ENCODE results near the gene GAS5. TPM values are rescaled to one million over a fixed set of nuclear protein-coding genes. Genes with fewer than 3 reads are reported as not detected.
A peak's percentile ranks its signal among the peaks of the same experiment; 100 is the strongest.
"Not testable (repeated sequence)": the region's sequence is repeated elsewhere in the genome, so short reads cannot be mapped to it uniquely, and the experiment has no call there.

GAS5 gene
- total and polyA plus RNA-seq, 8 donors = 260 to 1,064 (median 764) TPM

DNA sequence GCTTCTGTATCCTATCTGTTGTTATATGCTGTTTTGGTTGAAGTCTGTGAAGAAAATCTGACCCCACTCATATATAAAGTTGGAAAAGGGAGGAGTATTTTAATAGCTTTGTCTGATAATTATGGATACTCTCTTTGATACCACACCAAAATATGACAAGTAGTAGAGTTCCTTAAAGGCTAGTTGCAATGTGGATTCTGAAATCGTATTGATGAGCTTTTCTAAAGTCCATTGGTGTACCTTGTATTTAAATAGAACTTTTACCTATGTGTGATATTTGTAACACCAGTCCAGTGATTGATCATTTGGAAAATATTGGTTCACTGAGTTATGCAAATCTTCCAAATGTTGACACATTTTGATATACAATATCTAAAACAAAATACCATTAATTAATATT is 7.7 kb downstream of the GAS5 start:
- DNase-seq (no peak), ATAC-seq (no peak)
- TF ChIP-seq, protein P1, sequence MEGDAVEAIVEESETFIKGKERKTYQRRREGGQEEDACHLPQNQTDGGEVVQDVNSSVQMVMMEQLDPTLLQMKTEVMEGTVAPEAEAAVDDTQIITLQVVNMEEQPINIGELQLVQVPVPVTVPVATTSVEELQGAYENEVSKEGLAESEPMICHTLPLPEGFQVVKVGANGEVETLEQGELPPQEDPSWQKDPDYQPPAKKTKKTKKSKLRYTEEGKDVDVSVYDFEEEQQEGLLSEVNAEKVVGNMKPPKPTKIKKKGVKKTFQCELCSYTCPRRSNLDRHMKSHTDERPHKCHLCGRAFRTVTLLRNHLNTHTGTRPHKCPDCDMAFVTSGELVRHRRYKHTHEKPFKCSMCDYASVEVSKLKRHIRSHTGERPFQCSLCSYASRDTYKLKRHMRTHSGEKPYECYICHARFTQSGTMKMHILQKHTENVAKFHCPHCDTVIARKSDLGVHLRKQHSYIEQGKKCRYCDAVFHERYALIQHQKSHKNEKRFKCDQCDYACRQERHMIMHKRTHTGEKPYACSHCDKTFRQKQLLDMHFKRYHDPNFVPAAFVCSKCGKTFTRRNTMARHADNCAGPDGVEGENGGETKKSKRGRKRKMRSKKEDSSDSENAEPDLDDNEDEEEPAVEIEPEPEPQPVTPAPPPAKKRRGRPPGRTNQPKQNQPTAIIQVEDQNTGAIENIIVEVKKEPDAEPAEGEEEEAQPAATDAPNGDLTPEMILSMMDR (IDR thresholded peaks at IDR 0.05) = no peak
- intact Hi-C loops (cut with DNase I) = no loop called here
- Histone ChIP-seq H3K36me3 (peaks cover 2 to 92% of the 10 kb centered on the region in 2 donors), H3K27ac (no peak overlapping the region), H3K4me3 (no peak overlapping the region), H3K27me3 (no peaks in the 10 kb centered on the region), H3K9me3 (no peaks in the 10 kb centered on the region), H3K4me1 (peaks cover 0 to 15% of the 10 kb centered on the region in 2 donors)

DNA sequence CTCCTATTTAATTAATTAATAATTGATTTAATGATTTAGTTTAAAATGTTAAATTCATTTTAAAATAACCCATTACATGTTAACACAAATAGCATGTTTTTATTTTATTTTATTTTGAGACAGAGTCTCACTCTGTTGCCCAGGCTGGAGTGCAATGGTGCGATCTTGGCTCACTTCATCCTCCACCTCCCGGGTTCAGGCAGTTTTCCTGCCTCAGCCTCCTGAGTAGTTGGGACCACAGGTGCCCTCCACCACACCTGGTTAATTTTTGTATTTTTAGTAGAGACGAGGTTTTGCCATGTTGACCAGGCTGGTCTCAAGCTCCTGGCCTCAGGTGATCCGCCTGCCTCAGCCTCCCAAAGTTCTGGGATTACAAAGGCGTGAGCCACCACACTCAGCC is 8.2 kb downstream of the GAS5 start:
- intact Hi-C loops (cut with DNase I); H3K9me3 ChIP-seq; H3K4me1 ChIP-seq; ATAC-seq; H3K4me3 ChIP-seq; DNase-seq; H3K27me3 ChIP-seq; H3K27ac ChIP-seq: not testable (repeated sequence)
- peaks cover 0 to 92% of the 10 kb centered on the region in 2 donors for H3K36me3 ChIP-seq

DNA sequence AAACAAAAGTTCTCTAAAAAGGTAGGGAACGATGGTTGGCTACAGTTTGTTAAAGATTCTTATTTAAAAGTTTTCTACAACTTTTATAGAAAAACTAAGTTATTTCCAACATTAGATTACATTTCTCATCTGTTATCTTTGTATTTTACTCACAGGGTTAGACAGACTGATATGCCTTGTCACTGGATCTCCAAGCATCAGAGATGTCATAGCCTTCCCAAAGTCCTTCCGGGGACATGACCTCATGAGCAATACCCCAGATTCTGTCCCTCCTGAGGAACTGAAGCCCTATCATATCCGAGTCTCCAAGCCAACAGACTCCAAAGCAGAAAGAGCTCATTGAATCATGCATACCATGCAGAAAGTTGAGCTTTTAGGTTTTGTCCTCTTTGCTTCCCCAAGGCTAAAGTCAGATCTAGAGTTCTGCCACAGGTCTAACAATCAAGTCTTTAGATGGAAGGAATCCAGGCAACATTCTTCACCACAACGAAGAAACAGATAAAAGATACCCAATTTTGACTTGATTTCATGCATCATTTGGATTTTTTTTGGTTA is 10.3 kb downstream of the GAS5 start:
- TF ChIP-seq, protein P1 (IDR thresholded peaks at IDR 0.05) = no peak
- Histone ChIP-seq H3K27me3 (no peaks in the 10 kb centered on the region), H3K4me3 (no peak overlapping the region), H3K27ac (no peak overlapping the region), H3K9me3 (no peaks in the 10 kb centered on the region), H3K4me1 (peaks cover 7 to 15% of the 10 kb centered on the region in 2 donors), H3K36me3 (peaks cover 0 to 89% of the 10 kb centered on the region in 2 donors)
- intact Hi-C loops (cut with DNase I) = no loop called here
- ATAC-seq (no peak), DNase-seq (no peak)

DNA sequence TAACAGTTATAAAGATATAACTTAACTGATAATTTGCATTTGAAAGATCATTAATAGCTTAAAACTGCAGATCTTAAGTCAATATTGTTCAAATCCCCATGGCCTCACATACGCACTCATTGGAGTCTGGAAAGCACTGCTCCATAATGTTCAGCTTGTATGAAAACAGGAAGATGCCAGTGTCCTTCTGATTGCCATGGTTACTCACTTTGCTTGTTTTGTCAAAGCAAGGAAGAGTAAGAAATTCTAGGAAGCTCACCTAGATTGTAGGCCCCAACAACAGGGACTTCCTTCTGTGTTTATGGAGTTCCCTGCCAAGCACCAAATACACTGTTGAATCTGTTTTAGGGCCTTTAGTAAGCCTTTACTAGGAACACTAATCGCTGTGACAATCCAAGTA is 10.9 kb downstream of the GAS5 start:
- no peak for DNase-seq
- Histone ChIP-seq H3K27ac (no peak overlapping the region), H3K4me3 (no peak overlapping the region), H3K36me3 (peaks cover 0 to 85% of the 10 kb centered on the region in 2 donors), H3K4me1 (peaks cover 7 to 15% of the 10 kb centered on the region in 2 donors), H3K9me3 (no peaks in the 10 kb centered on the region), H3K27me3 (no peaks in the 10 kb centered on the region)
- no peak for ATAC-seq
- TF ChIP-seq, protein P1 (IDR thresholded peaks at IDR 0.05) = no peak
- intact Hi-C loops (cut with DNase I) = no loop called here

DNA sequence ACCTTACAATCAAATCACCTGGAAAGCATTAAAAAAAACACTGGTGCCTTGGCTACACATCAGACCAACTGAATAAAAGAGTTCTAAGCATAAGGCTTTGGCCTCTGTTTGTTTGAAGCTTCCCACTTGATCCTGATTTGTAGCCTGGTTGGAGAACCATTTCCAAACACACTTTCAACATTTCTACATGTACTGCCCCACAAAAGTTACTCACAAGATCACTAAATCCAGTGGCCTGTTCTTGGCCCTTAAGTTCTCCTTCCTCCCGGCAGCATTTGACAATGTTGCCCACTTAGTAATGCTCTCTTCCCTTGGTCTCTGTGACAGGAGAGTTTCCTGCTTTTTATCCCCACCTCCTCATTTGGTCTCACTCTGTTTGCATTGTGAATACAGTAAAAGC is 11.8 kb downstream of the GAS5 start:
- intact Hi-C loops (cut with DNase I) = no loop called here
- peaks cover 0 to 88% of the 10 kb centered on the region in 2 donors for H3K36me3 ChIP-seq
- TF ChIP-seq, protein P1 (IDR thresholded peaks at IDR 0.05) = no peak
- ATAC-seq = no peak
- no peak overlapping the region for H3K4me3 ChIP-seq
- H3K4me1 ChIP-seq = peaks cover 7 to 15% of the 10 kb centered on the region in 2 donors
- H3K27ac ChIP-seq = no peak overlapping the region
- no peak for DNase-seq
- no peaks in the 10 kb centered on the region for H3K27me3 ChIP-seq
- no peaks in the 10 kb centered on the region for H3K9me3 ChIP-seq

DNA sequence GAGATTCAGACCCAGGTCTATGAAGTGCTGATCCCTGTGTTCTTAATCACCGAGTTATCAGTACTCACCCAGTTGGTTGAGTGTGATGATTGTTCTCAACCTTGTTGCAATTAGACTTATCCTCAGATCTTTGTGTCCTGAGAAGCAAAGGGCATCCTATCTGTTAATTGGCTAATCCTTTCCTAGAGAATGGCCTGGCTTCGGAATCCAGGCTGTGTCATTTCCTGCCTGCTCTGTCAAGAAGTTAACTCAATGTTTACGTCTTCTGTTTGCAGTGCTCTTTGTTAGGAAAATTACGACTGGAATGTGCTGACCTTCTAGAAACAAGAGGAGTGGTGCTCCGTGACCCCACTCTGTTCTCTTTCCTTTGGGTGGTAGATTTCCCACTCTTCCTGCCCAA is 14.7 kb downstream of the GAS5 start:
- H3K9me3 ChIP-seq = no peaks in the 10 kb centered on the region
- intact Hi-C loops (cut with DNase I) = no loop called here
- no peaks in the 10 kb centered on the region for H3K27me3 ChIP-seq
- peak overlapping the region; percentile 36 to 69 for H3K27ac ChIP-seq
- H3K4me1 ChIP-seq = peaks cover 7 to 15% of the 10 kb centered on the region in 2 donors
- TF ChIP-seq, protein P1 (IDR thresholded peaks at IDR 0.05) = no peak
- H3K4me3 ChIP-seq = no peak overlapping the region
- ATAC-seq (peak; percentile 82), DNase-seq (peak in 1 of 4 donors; percentile 35)
- peaks cover 0 to 76% of the 10 kb centered on the region in 2 donors for H3K36me3 ChIP-seq
